H1 (cell line): ENCODE results near the gene GRK5. TPM values are rescaled to one million over a fixed set of nuclear protein-coding genes. Genes with fewer than 3 reads are reported as not detected.

Source experiments
- CHD7 ChIP-seq: fragments of 300-600 bp; sonication (generic); IDR thresholded peaks from 2 replicates; pipeline ENCODE4 v1.7.1; 2012; ENCODE audit warnings: low read length, moderate library complexity, mild to moderate bottlenecking, inconsistent platforms; ENCODE audit not compliant: insufficient replicate concordance
- ZNF274 ChIP-seq: IDR thresholded peaks from 2 replicates; pipeline ENCODE4 v1.7.0; 2012; ENCODE audit warnings: low read length, borderline replicate concordance; ENCODE audit errors: extremely low read depth
- polyA plus RNA-seq, 7 experiments: library from polyadenylated mRNA; depleted of rRNA in 3 of 7; stranded (reverse) in 5 of 7; unstranded in 2 of 7; fragments of >200 nt in 5 of 7; fragments of 200-250 nt in 2 of 7; gene quantifications; 1 replicate in 5 of 7; 2 replicates in 1 of 7; 4 replicates in 1 of 7; pipeline versions ENCODE4 v1.2.1 to v1.2.3, GENCODE V29; 2011 to 2013; ENCODE audit warnings: missing spikeins in 2 of 7, mixed read lengths in 2 of 7
- total RNA-seq: library from RNA; stranded (reverse); fragmentation: NEBNext Ultra II Directional; extraction: Animal tissue kit (Norgen Biotek cat#: 25700); gene quantifications from 2 replicates; pipeline ENCODE4 v1.2.1, GENCODE V29; 2021

Gene GRK5
- total and polyA plus RNA-seq, 2 of the 8 experiments (the other 6 are each of a cell fraction or from before 2014, with no cell fraction given): 0.54 to 2.5 TPM

- no peak for TF ChIP-seq CHD7
- no peak for TF ChIP-seq ZNF274
- TF ChIP-seq, all 59 proteins: peak for 0
These were observed 186.5 kb downstream of the GRK5 start (continued) for GRCh38 chr10:119393845-119394244.
